ENCODE results near the gene MRPL51. TPM values are rescaled to one million over a fixed set of nuclear protein-coding genes. Genes with fewer than 3 reads are reported as not detected.

The MRPL51 gene
- total RNA-seq, 1 experiment from 2014 or later, result 265 TPM

- H3K27me3 ChIP-seq (ENCODE audit: insufficient read depth, low read length), result no peaks in the 10 kb centered on the region
- DNase-seq (ENCODE audit: low read depth, low spot score) (no peak), ATAC-seq (no peak)
- CTCF ChIA-PET, result interaction anchor here (1.4 kb wide), 1 partner anchor 22 kb away, joined by 3 read pairs; no protein-coding TSS in a partner anchor
- H3K36me3 ChIP-seq (ENCODE audit: control insufficient read depth in 1 of 2, insufficient read depth in 2 of 2, low read length in 2 of 2), result no peaks in the 10 kb centered on the region
- H3K4me3 ChIP-seq (replicated peaks in 1 of 2; ENCODE audit: low read depth in 1 of 2, low read length in 2 of 2), result no peak overlapping the region
- no peak overlapping the region for H3K27ac ChIP-seq (ENCODE audit: low read depth, low read length)
- BruUV-seq (replicated peaks), result no TSS peak
- no peaks in the 10 kb centered on the region for H3K79me2 ChIP-seq (ENCODE audit: insufficient read depth, low read length)
- H2AFZ ChIP-seq (ENCODE audit: low read depth, low read length, poor library complexity, severe bottlenecking), result no peak overlapping the region
- H3K9me2 ChIP-seq (ENCODE audit: insufficient read depth), result no peaks in the 10 kb centered on the region
- intact Hi-C loops (cut with micrococcal nuclease), result no loop called here
- RAD21 ChIA-PET (ENCODE audit: low non-redundant PET in 1 of 2, low total read pairs in 2 of 2, uncharacterized antibody in 2 of 2, unreplicated experiment in 2 of 2), result no interaction called here
- H4K20me1 ChIP-seq (ENCODE audit: insufficient read depth), result no peaks in the 10 kb centered on the region
- no peak for TF ChIP-seq CTCF (IDR thresholded peaks at IDR 0.05 in 2 of 3, conservative IDR thresholded peaks at IDR 0.05 in 1 of 3; ENCODE audit: borderline replicate concordance in 1 of 3, insufficient read depth in 1 of 3, low read depth in 2 of 3, low read length in 2 of 3)
- TF ChIP-seq, protein P1, sequence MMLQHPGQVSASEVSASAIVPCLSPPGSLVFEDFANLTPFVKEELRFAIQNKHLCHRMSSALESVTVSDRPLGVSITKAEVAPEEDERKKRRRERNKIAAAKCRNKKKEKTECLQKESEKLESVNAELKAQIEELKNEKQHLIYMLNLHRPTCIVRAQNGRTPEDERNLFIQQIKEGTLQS (IDR thresholded peaks at IDR 0.05), result no peak
- TF ChIP-seq, protein P2, sequence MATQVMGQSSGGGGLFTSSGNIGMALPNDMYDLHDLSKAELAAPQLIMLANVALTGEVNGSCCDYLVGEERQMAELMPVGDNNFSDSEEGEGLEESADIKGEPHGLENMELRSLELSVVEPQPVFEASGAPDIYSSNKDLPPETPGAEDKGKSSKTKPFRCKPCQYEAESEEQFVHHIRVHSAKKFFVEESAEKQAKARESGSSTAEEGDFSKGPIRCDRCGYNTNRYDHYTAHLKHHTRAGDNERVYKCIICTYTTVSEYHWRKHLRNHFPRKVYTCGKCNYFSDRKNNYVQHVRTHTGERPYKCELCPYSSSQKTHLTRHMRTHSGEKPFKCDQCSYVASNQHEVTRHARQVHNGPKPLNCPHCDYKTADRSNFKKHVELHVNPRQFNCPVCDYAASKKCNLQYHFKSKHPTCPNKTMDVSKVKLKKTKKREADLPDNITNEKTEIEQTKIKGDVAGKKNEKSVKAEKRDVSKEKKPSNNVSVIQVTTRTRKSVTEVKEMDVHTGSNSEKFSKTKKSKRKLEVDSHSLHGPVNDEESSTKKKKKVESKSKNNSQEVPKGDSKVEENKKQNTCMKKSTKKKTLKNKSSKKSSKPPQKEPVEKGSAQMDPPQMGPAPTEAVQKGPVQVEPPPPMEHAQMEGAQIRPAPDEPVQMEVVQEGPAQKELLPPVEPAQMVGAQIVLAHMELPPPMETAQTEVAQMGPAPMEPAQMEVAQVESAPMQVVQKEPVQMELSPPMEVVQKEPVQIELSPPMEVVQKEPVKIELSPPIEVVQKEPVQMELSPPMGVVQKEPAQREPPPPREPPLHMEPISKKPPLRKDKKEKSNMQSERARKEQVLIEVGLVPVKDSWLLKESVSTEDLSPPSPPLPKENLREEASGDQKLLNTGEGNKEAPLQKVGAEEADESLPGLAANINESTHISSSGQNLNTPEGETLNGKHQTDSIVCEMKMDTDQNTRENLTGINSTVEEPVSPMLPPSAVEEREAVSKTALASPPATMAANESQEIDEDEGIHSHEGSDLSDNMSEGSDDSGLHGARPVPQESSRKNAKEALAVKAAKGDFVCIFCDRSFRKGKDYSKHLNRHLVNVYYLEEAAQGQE (IDR thresholded peaks at IDR 0.05; ENCODE audit: low read depth), result no peak
- no peak for TF ChIP-seq ZBTB33 (IDR thresholded peaks at IDR 0.05; ENCODE audit: extremely low read depth, insufficient replicate concordance, low read length)
- no peak for TF ChIP-seq ELF1 (IDR thresholded peaks at IDR 0.05; ENCODE audit: borderline replicate concordance, low read depth)
- TF ChIP-seq SRF (IDR thresholded peaks at IDR 0.05; ENCODE audit: low read depth), result no peak
- no peak for TF ChIP-seq CBX3 (IDR thresholded peaks at IDR 0.05; ENCODE audit: low read depth)
- TF ChIP-seq POLR2A (IDR thresholded peaks at IDR 0.05; ENCODE audit: borderline replicate concordance, extremely low read depth, insufficient read depth, insufficient read length), result no peak
- no peak for TF ChIP-seq MAX (IDR thresholded peaks at IDR 0.05)
- TF ChIP-seq SIN3A (IDR thresholded peaks at IDR 0.05; ENCODE audit: low read depth), result no peak
- no peak for TF ChIP-seq EGR1 (IDR thresholded peaks at IDR 0.05; ENCODE audit: low read depth)
- no peak for TF ChIP-seq TCF7L2 (IDR thresholded peaks at IDR 0.05; ENCODE audit: borderline replicate concordance, extremely low read depth, insufficient read depth, insufficient read length)
- no peak for TF ChIP-seq YY1 (IDR thresholded peaks at IDR 0.05; ENCODE audit: extremely low read depth, insufficient replicate concordance, low read depth, low read length)
- no peak for TF ChIP-seq FOSL1 (IDR thresholded peaks at IDR 0.05; ENCODE audit: low read depth)
- no peak for TF ChIP-seq RAD21 (IDR thresholded peaks at IDR 0.05; ENCODE audit: low read depth)
- no peak for TF ChIP-seq EZH2 (IDR thresholded peaks at IDR 0.05)
- no peak for TF ChIP-seq SP1 (IDR thresholded peaks at IDR 0.05; ENCODE audit: low read depth)
- no peak for TF ChIP-seq ZFX (IDR thresholded peaks at IDR 0.05)
- TF ChIP-seq JUND (IDR thresholded peaks at IDR 0.05), result no peak
- TF ChIP-seq EZH2phosphoT487 (IDR thresholded peaks at IDR 0.05; ENCODE audit: borderline replicate concordance), result no peak
- H3K9me3 ChIP-seq (ENCODE audit: control insufficient read depth in 1 of 2, insufficient read depth in 1 of 2, low read depth in 1 of 2, low read length in 2 of 2), result no peaks in the 10 kb centered on the region
- H3K9ac ChIP-seq (ENCODE audit: low read length), result no peak overlapping the region
- POLR2A ChIA-PET, result interaction anchor here (1.3 kb wide), 1 partner anchor 27 kb away, joined by 4 read pairs; the partner anchor contains the start of gene VAMP1
- H3K4me2 ChIP-seq (ENCODE audit: low read length), result no peak overlapping the region
- H3K4me1 ChIP-seq (ENCODE audit: control insufficient read depth in 1 of 2, insufficient read depth in 2 of 2, low read length in 2 of 2), result no peaks in the 10 kb centered on the region
Observed at GRCh38 chr12:6443361-6443983, 49.6 kb downstream of the MRPL51 start.

Measured in HCT116 (cell line).